ENCODE data around the gene STX4. TPM values are rescaled to one million over a fixed set of nuclear protein-coding genes. Genes with fewer than 3 reads are reported as not detected.

Gene STX4
- polyA plus RNA-seq, 1 of the 3 experiments (the other 2 are of a cell fraction), result 117 TPM

GRCh38 chr16:31003744-31004143 lies 29.6 kb upstream of the STX4 start:
- Histone ChIP-seq H3K4me2 (no peak overlapping the region), H3K27me3 (ENCODE audit: insufficient read depth) (no peaks in the 10 kb centered on the region), H3K79me2 (ENCODE audit: insufficient read depth) (peaks cover 31% of the 10 kb centered on the region; the same call in 1 of the 2 replicates), H3K9ac (no peak overlapping the region), H3K4me3 (ENCODE audit: low read depth in 2 of 2, low read length in 1 of 2) (no peak overlapping the region), H3K4me1 (ENCODE audit: control insufficient read depth in 1 of 2, insufficient read depth in 2 of 2, low read depth in 1 of 2, low read length in 1 of 2) (peaks cover 9% of the 10 kb centered on the region in 2 experiments; a peak in 2 of 4 replicates), H4K20me1 (ENCODE audit: insufficient read depth) (no peaks in the 10 kb centered on the region), H3K27ac (ENCODE audit: low read depth in 2 of 2, low read length in 1 of 2) (no peak overlapping the region), H2AFZ (ENCODE audit: low read depth) (no peak overlapping the region), H3K9me3 (no peaks in the 10 kb centered on the region), H3K9me2 (no peaks in the 10 kb centered on the region), H3K36me3 (replicated peaks in 1 of 2; ENCODE audit: control insufficient read depth in 1 of 2, insufficient read depth in 2 of 2, low read length in 1 of 2) (peaks cover 0 to 2% of the 10 kb centered on the region in 2 experiments), H3F3A (replicated peaks; ENCODE audit: insufficient read depth) (peaks cover 17% of the 10 kb centered on the region)
- POLR2A ChIA-PET, result no interaction called here
- no peak for DNase-seq
- WGBS (ENCODE audit: low lambda C conversion rate), result 88% methylated on average over 6 of the region's 6 CpGs
- TF ChIP-seq USF1 (IDR thresholded peaks at IDR 0.05; ENCODE audit: borderline replicate concordance, low read depth) (no peak), RXRA (IDR thresholded peaks at IDR 0.05; ENCODE audit: borderline replicate concordance, low read depth) (no peak), ZBTB33 (IDR thresholded peaks at IDR 0.05; ENCODE audit: borderline replicate concordance, low read depth) (no peak)
- CTCF ChIA-PET, result interaction anchor here (0.6 to 2.6 kb wide), 3 partner anchors 19 to 452 kb away, joined by 3 to 16 read pairs (median 3); partner anchors contain the start of gene HSD3B7

- Histone ChIP-seq H3K4me3 (ENCODE audit: low read depth in 2 of 2, low read length in 1 of 2) (no peak overlapping the region), H3K27me3 (ENCODE audit: insufficient read depth) (no peaks in the 10 kb centered on the region), H3K9ac (no peak overlapping the region), H4K20me1 (ENCODE audit: insufficient read depth) (no peaks in the 10 kb centered on the region), H3F3A (replicated peaks; ENCODE audit: insufficient read depth) (peaks cover 11% of the 10 kb centered on the region), H3K27ac (ENCODE audit: low read depth in 2 of 2, low read length in 1 of 2) (no peak overlapping the region), H3K9me2 (no peaks in the 10 kb centered on the region), H2AFZ (ENCODE audit: low read depth) (no peak overlapping the region), H3K36me3 (replicated peaks in 1 of 2; ENCODE audit: control insufficient read depth in 1 of 2, insufficient read depth in 2 of 2, low read length in 1 of 2) (peaks cover 0 to 2% of the 10 kb centered on the region in 2 experiments), H3K9me3 (no peaks in the 10 kb centered on the region), H3K4me2 (no peak overlapping the region), H3K79me2 (ENCODE audit: insufficient read depth) (peaks cover 40% of the 10 kb centered on the region), H3K4me1 (ENCODE audit: control insufficient read depth in 1 of 2, insufficient read depth in 2 of 2, low read depth in 1 of 2, low read length in 1 of 2) (peaks cover 4 to 12% of the 10 kb centered on the region in 2 experiments; a peak in 1 of 4 replicates)
- POLR2A ChIA-PET, result no interaction called here
- CTCF ChIA-PET, result interaction anchor here (0.6 to 2.6 kb wide), 2 partner anchors 20 to 451 kb away, joined by 3 to 16 read pairs; partner anchors contain the start of gene HSD3B7
- no peak for DNase-seq
- TF ChIP-seq ELF1 (IDR thresholded peaks at IDR 0.05) (no peak), SIN3A (IDR thresholded peaks at IDR 0.05; ENCODE audit: borderline replicate concordance, low read depth, low read length) (no peak), JUND (IDR thresholded peaks at IDR 0.05) (no peak), EZH2phosphoT487 (IDR thresholded peaks at IDR 0.05; ENCODE audit: borderline replicate concordance, low read depth) (no peak), YY1 (IDR thresholded peaks at IDR 0.05; ENCODE audit: low read depth) (no peak), NFIC (IDR thresholded peaks at IDR 0.05; ENCODE audit: borderline replicate concordance) (no peak), GATA2 (CRISPR knock-in tag; IDR thresholded peaks at IDR 0.05) (no peak), SMC3 (IDR thresholded peaks at IDR 0.05; ENCODE audit: low read depth, low read length) (no peak), MEF2A (IDR thresholded peaks at IDR 0.05; ENCODE audit: borderline replicate concordance, low read depth) (no peak), MXI1 (IDR thresholded peaks at IDR 0.05; ENCODE audit: low read depth, low read length) (no peak), IRF3 (IDR thresholded peaks at IDR 0.05; ENCODE audit: low read depth, low read length) (no peak), NRF1 (IDR thresholded peaks at IDR 0.05; ENCODE audit: low read depth, low read length) (no peak), FOSL2 (IDR thresholded peaks at IDR 0.05; ENCODE audit: borderline replicate concordance, low read depth) (no peak), RXRA (IDR thresholded peaks at IDR 0.05; ENCODE audit: borderline replicate concordance, low read depth) (no peak), FOXJ3 (CRISPR knock-in tag; IDR thresholded peaks at IDR 0.05) (no peak), RAD21 (IDR thresholded peaks at IDR 0.05; ENCODE audit: low read length) (no peak)
- WGBS (ENCODE audit: low lambda C conversion rate), result 92% methylated on average over 1 of the region's 2 CpGs
These were observed 28.7 kb upstream of the STX4 start for GRCh38 chr16:31004658-31005057.
